Measurements from ENCODE around the gene SFTPB. TPM values are rescaled to one million over a fixed set of nuclear protein-coding genes. Genes with fewer than 3 reads are reported as not detected.

The SFTPB gene
- total RNA-seq, 1 experiment from 2014 or later = 7.6 TPM

DNA sequence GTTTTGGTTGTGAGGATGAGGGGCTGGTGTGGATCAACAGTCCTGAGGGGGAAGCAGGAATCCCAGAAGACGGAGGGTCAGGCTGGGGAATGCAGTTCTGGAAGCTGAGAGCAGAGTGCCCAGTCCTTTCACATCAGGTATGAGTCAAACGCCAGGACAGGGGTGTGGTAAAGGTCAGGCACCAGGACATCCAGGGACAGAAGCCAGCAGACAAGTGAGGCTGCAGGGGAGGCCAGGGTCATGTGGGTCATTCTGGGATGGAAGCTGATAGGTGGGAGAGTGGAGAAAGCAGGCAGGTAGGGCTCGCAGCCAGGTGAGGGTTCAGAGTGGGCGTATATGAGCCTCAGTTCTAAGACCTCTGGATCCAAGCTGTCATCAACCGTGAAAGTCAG lies 13.4 kb upstream of the SFTPB start:
- ChIA-PET CTCF (interaction anchor here (1.3 to 4.3 kb wide), 2 partner anchors 25 to 47 kb away, joined by 3 to 42 read pairs; no protein-coding TSS in a partner anchor), POLR2A (interaction anchor here (0.6 kb wide), 1 partner anchor 362 kb away, joined by 9 read pairs; no protein-coding TSS in a partner anchor)
- DNase-seq (ENCODE audit: low spot score) (no peak), ATAC-seq (no peak)
- Mint-ChIP-seq H3K4me3 (no peak overlapping the region), H3K4me1 (peaks cover 11% of the 10 kb centered on the region), H3K36me3 (no peaks in the 10 kb centered on the region), H3K27ac (no peak overlapping the region), H3K9me3 (no peaks in the 10 kb centered on the region), H3K27me3 (ENCODE audit: low read depth) (peaks cover 7% of the 10 kb centered on the region)
- TF ChIP-seq, protein P1, sequence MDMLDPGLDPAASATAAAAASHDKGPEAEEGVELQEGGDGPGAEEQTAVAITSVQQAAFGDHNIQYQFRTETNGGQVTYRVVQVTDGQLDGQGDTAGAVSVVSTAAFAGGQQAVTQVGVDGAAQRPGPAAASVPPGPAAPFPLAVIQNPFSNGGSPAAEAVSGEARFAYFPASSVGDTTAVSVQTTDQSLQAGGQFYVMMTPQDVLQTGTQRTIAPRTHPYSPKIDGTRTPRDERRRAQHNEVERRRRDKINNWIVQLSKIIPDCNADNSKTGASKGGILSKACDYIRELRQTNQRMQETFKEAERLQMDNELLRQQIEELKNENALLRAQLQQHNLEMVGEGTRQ (CRISPR knock-in tag; IDR thresholded peaks at IDR 0.05) = no peak
- TF ChIP-seq RELA (CRISPR knock-in tag; IDR thresholded peaks at IDR 0.05; ENCODE audit: borderline replicate concordance) = no peak
- no peak for TF ChIP-seq TEAD1 (CRISPR knock-in tag; IDR thresholded peaks at IDR 0.05)
- no peak for TF ChIP-seq NR2C2 (CRISPR knock-in tag; IDR thresholded peaks at IDR 0.05)
- no peak for TF ChIP-seq FOXK1 (CRISPR knock-in tag; IDR thresholded peaks at IDR 0.05)
- no peak for TF ChIP-seq EMX1 (CRISPR knock-in tag; IDR thresholded peaks at IDR 0.05)
- TF ChIP-seq ZNF396 (CRISPR knock-in tag; IDR thresholded peaks at IDR 0.05; ENCODE audit: borderline replicate concordance) = no peak
- no peak for TF ChIP-seq SOX15 (CRISPR knock-in tag; IDR thresholded peaks at IDR 0.05)
- TF ChIP-seq SMAD3 (CRISPR knock-in tag; IDR thresholded peaks at IDR 0.05; ENCODE audit: borderline replicate concordance) = no peak
- TF ChIP-seq, protein P2, sequence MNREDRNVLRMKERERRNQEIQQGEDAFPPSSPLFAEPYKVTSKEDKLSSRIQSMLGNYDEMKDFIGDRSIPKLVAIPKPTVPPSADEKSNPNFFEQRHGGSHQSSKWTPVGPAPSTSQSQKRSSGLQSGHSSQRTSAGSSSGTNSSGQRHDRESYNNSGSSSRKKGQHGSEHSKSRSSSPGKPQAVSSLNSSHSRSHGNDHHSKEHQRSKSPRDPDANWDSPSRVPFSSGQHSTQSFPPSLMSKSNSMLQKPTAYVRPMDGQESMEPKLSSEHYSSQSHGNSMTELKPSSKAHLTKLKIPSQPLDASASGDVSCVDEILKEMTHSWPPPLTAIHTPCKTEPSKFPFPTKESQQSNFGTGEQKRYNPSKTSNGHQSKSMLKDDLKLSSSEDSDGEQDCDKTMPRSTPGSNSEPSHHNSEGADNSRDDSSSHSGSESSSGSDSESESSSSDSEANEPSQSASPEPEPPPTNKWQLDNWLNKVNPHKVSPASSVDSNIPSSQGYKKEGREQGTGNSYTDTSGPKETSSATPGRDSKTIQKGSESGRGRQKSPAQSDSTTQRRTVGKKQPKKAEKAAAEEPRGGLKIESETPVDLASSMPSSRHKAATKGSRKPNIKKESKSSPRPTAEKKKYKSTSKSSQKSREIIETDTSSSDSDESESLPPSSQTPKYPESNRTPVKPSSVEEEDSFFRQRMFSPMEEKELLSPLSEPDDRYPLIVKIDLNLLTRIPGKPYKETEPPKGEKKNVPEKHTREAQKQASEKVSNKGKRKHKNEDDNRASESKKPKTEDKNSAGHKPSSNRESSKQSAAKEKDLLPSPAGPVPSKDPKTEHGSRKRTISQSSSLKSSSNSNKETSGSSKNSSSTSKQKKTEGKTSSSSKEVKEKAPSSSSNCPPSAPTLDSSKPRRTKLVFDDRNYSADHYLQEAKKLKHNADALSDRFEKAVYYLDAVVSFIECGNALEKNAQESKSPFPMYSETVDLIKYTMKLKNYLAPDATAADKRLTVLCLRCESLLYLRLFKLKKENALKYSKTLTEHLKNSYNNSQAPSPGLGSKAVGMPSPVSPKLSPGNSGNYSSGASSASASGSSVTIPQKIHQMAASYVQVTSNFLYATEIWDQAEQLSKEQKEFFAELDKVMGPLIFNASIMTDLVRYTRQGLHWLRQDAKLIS (CRISPR knock-in tag; IDR thresholded peaks at IDR 0.05; ENCODE audit: borderline replicate concordance) = no peak
- TF ChIP-seq, protein P3, sequence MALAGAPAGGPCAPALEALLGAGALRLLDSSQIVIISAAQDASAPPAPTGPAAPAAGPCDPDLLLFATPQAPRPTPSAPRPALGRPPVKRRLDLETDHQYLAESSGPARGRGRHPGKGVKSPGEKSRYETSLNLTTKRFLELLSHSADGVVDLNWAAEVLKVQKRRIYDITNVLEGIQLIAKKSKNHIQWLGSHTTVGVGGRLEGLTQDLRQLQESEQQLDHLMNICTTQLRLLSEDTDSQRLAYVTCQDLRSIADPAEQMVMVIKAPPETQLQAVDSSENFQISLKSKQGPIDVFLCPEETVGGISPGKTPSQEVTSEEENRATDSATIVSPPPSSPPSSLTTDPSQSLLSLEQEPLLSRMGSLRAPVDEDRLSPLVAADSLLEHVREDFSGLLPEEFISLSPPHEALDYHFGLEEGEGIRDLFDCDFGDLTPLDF (CRISPR knock-in tag; IDR thresholded peaks at IDR 0.05) = no peak
- TF ChIP-seq GTF2I (CRISPR knock-in tag; conservative IDR thresholded peaks at IDR 0.05) = no peak
- TF ChIP-seq, protein P4, sequence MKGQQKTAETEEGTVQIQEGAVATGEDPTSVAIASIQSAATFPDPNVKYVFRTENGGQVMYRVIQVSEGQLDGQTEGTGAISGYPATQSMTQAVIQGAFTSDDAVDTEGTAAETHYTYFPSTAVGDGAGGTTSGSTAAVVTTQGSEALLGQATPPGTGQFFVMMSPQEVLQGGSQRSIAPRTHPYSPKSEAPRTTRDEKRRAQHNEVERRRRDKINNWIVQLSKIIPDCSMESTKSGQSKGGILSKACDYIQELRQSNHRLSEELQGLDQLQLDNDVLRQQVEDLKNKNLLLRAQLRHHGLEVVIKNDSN (CRISPR knock-in tag; IDR thresholded peaks at IDR 0.05) = no peak
- TF ChIP-seq, protein P5, sequence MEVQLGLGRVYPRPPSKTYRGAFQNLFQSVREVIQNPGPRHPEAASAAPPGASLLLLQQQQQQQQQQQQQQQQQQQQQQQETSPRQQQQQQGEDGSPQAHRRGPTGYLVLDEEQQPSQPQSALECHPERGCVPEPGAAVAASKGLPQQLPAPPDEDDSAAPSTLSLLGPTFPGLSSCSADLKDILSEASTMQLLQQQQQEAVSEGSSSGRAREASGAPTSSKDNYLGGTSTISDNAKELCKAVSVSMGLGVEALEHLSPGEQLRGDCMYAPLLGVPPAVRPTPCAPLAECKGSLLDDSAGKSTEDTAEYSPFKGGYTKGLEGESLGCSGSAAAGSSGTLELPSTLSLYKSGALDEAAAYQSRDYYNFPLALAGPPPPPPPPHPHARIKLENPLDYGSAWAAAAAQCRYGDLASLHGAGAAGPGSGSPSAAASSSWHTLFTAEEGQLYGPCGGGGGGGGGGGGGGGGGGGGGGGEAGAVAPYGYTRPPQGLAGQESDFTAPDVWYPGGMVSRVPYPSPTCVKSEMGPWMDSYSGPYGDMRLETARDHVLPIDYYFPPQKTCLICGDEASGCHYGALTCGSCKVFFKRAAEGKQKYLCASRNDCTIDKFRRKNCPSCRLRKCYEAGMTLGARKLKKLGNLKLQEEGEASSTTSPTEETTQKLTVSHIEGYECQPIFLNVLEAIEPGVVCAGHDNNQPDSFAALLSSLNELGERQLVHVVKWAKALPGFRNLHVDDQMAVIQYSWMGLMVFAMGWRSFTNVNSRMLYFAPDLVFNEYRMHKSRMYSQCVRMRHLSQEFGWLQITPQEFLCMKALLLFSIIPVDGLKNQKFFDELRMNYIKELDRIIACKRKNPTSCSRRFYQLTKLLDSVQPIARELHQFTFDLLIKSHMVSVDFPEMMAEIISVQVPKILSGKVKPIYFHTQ (CRISPR knock-in tag; IDR thresholded peaks at IDR 0.05) = no peak
- no peak for TF ChIP-seq SMAD4 (CRISPR knock-in tag; IDR thresholded peaks at IDR 0.05)
- no peak for TF ChIP-seq TCF7 (CRISPR knock-in tag; IDR thresholded peaks at IDR 0.05; ENCODE audit: low read depth)
- TF ChIP-seq, protein P6, sequence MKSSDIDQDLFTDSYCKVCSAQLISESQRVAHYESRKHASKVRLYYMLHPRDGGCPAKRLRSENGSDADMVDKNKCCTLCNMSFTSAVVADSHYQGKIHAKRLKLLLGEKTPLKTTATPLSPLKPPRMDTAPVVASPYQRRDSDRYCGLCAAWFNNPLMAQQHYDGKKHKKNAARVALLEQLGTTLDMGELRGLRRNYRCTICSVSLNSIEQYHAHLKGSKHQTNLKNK (CRISPR knock-in tag; IDR thresholded peaks at IDR 0.05) = no peak
- TF ChIP-seq ZNF263 (CRISPR knock-in tag; IDR thresholded peaks at IDR 0.05; ENCODE audit: low read depth) = no peak
- TF ChIP-seq, protein P7, sequence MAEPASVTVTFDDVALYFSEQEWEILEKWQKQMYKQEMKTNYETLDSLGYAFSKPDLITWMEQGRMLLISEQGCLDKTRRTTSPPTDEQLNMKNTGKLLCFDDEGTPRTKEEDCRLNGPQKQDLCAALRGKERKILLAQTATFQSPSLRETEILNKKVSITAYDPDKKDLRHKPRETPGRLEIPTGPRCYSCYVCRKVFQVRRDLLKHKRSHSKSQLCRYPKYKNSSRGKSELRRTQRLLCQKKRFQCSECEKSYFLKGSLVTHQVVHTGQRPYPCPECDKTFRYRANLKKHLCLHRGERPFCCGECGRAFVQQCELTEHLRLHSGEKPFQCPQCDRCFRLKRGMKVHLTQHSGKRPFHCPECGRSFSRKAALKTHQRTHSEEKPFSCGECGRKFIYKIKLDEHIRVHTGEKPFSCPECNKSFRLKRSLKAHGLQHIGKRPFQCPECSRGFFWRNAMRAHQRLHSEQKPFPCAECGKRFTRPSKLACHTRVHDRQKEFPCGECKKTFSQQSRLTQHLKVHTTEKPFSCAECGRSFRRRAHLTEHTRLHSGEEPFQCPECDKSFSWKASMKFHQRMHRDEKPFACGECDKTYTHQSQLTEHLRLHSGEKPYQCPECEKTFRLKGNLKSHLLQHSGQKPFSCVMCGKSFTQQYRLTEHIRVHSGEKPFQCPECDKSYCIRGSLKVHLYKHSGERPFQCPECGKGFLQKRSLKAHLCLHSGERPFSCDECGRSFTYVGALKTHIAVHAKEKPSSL (CRISPR knock-in tag; conservative IDR thresholded peaks at IDR 0.05) = no peak
- TF ChIP-seq, protein P8, sequence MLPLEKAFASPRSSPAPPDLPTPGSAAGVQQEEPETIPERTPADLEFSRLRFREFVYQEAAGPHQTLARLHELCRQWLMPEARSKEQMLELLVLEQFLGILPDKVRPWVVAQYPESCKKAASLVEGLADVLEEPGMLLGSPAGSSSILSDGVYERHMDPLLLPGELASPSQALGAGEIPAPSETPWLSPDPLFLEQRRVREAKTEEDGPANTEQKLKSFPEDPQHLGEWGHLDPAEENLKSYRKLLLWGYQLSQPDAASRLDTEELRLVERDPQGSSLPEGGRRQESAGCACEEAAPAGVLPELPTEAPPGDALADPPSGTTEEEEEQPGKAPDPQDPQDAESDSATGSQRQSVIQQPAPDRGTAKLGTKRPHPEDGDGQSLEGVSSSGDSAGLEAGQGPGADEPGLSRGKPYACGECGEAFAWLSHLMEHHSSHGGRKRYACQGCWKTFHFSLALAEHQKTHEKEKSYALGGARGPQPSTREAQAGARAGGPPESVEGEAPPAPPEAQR (CRISPR knock-in tag; IDR thresholded peaks at IDR 0.05) = no peak
